IMR-90 (cell line): ENCODE data around the gene MYO3B. TPM values are rescaled to one million over a fixed set of nuclear protein-coding genes. Genes with fewer than 3 reads are reported as not detected.

Source experiments
- ATAC-seq: fragments of 200-7000 bp; cut with Tn5 transposase; 2 replicates; pipeline ENCODE4 v1.9.1; 2020; ENCODE audit warnings: low read depth, mild to moderate bottlenecking, moderate library complexity
- BruUV-seq: library from RNA; stranded (reverse); fragments of 400-500 nt; replicated peaks from 2 replicates; lab custom pipeline; 2021; lab: Mats Ljungman, UMichigan
- CTCF ChIA-PET: fragments of 300-600 bp; formaldehyde crosslinking; extraction: SDS; loops from one replicate; lab custom pipeline; 2021; ENCODE audit warnings: antibody characterized with exemption; lab: Yijun Ruan, JAX
- POLR2A ChIA-PET: fragments of 300-600 bp; sonication (Branson Sonifier 250); formaldehyde crosslinking; loops from one replicate; lab custom pipeline; 2022; ENCODE audit warnings: antibody characterized with exemption; ENCODE audit not compliant: unreplicated experiment; lab: Charles Lee
- DNase-seq: peaks from one replicate; pipeline ENCODE4 v3.0.0; 2013
- H2AFZ ChIP-seq: replicated peaks from 2 replicates; pipeline ENCODE3; 2013; ENCODE audit warnings: low read length, mild to moderate bottlenecking; ENCODE audit not compliant: poor library complexity
- H2AK5ac ChIP-seq: 2 replicates; pipeline ENCODE4 v1.6.1; 2013; ENCODE audit warnings: low read depth, low read length, inconsistent platforms
- H2AK9ac ChIP-seq: replicated peaks from 2 replicates; pipeline ENCODE3; 2013; ENCODE audit warnings: mild to moderate bottlenecking, low read depth, low read length, moderate library complexity; ENCODE audit not compliant: poor library complexity
- H2BK120ac ChIP-seq: 2 replicates; pipeline ENCODE4 v1.6.1; 2013; ENCODE audit warnings: low read depth, low read length, inconsistent platforms
- H2BK15ac ChIP-seq: 3 replicates; pipeline ENCODE4 v1.6.1; 2013; ENCODE audit warnings: low read depth, low read length, inconsistent platforms
- H2BK20ac ChIP-seq: 2 replicates; pipeline ENCODE4 v1.6.1; 2013; ENCODE audit warnings: low read depth, mild to moderate bottlenecking, inconsistent platforms, low read length, moderate library complexity
- H2BK5ac ChIP-seq: 2 replicates; pipeline ENCODE4 v1.6.1; 2013; ENCODE audit warnings: mild to moderate bottlenecking, low read depth, low read length, inconsistent platforms; ENCODE audit not compliant: poor library complexity, severe bottlenecking
- H3K14ac ChIP-seq: replicated peaks from 2 replicates; pipeline ENCODE4 v1.6.1; 2013; ENCODE audit warnings: low read depth, low read length, inconsistent platforms
- H3K18ac ChIP-seq: 2 replicates; pipeline ENCODE4 v1.6.1; 2013; ENCODE audit warnings: low read depth, low read length, control low read depth
- H3K23ac ChIP-seq: 2 replicates; pipeline ENCODE4 v1.6.1; 2013; ENCODE audit warnings: low read depth, low read length, inconsistent platforms
- H3K27ac ChIP-seq: 2 replicates; pipeline ENCODE4 v1.5.1; 2013; ENCODE audit warnings: mild to moderate bottlenecking, control low read depth, low read length; ENCODE audit not compliant: insufficient read depth
- H3K27me3 ChIP-seq: 2 replicates; pipeline ENCODE4 v1.6.1; 2013; ENCODE audit warnings: low read length; ENCODE audit not compliant: control insufficient read depth, insufficient read depth
- H3K36me3 ChIP-seq: 2 replicates; pipeline ENCODE4 v1.6.1; 2013; ENCODE audit warnings: low read length, mixed read lengths; ENCODE audit not compliant: control insufficient read depth, insufficient read depth
- H3K4ac ChIP-seq: 2 replicates; pipeline ENCODE4 v1.6.1; 2013; ENCODE audit warnings: low read depth, low read length, inconsistent platforms
- H3K4me1 ChIP-seq: 2 replicates; pipeline ENCODE4 v1.6.1; 2013; ENCODE audit warnings: low read length, mixed read lengths; ENCODE audit not compliant: control insufficient read depth, insufficient read depth
- H3K4me2 ChIP-seq: 2 replicates; pipeline ENCODE4 v1.6.1; 2013; ENCODE audit warnings: low read depth, mild to moderate bottlenecking, control low read depth, low read length, moderate library complexity
- H3K4me3 ChIP-seq: 2 replicates; pipeline ENCODE4 v1.5.1; 2013; ENCODE audit warnings: low read depth, mild to moderate bottlenecking, control low read depth, low read length, moderate library complexity; ENCODE audit not compliant: insufficient read depth
- H3K56ac ChIP-seq: 2 replicates; pipeline ENCODE4 v1.6.1; 2013; ENCODE audit warnings: low read length, inconsistent platforms; ENCODE audit not compliant: insufficient read depth; ENCODE audit errors: extremely low read depth
- H3K79me1 ChIP-seq, 2 experiments: 2 replicates each; pipeline ENCODE4 v1.6.1; 2013; ENCODE audit warnings: low read length in 2 of 2, inconsistent platforms in 1 of 2, low read depth in 1 of 2
- H3K9ac ChIP-seq: 2 replicates; pipeline ENCODE4 v1.6.1; 2013; ENCODE audit warnings: low read depth, low read length, control low read depth
- H3K9me1 ChIP-seq: 2 replicates; pipeline ENCODE4 v1.6.1; 2013; ENCODE audit warnings: low read length, inconsistent platforms; ENCODE audit not compliant: insufficient read depth
- H3K9me3 ChIP-seq: 2 replicates; pipeline ENCODE4 v1.6.1; 2013; ENCODE audit warnings: low read length; ENCODE audit not compliant: control insufficient read depth, insufficient read depth
- H4K20me1 ChIP-seq: 2 replicates; pipeline ENCODE4 v1.6.1; 2013; ENCODE audit warnings: low read length, inconsistent platforms; ENCODE audit not compliant: insufficient read depth
- H4K5ac ChIP-seq: 2 replicates; pipeline ENCODE4 v1.6.1; 2013; ENCODE audit warnings: mild to moderate bottlenecking, low read depth, low read length, control low read depth
- H4K8ac ChIP-seq, 2 experiments: 2 replicates each; pipeline ENCODE4 v1.6.1; 2013; ENCODE audit warnings: low read depth in 2 of 2, low read length in 2 of 2, control low read depth in 1 of 2, inconsistent platforms in 1 of 2
- H4K91ac ChIP-seq: 2 replicates; pipeline ENCODE4 v1.6.1; 2013; ENCODE audit warnings: low read depth, low read length, inconsistent platforms; ENCODE audit not compliant: insufficient read depth
- BHLHE40 ChIP-seq: fragments of 150-350 bp; IDR thresholded peaks from 2 replicates; pipeline ENCODE4 v1.6.1; 2016; ENCODE audit warnings: mild to moderate bottlenecking, low read depth, low read length
- CEBPB ChIP-seq: IDR thresholded peaks from 2 replicates; pipeline ENCODE4 v1.6.1; 2012; ENCODE audit warnings: low read depth, low read length, improper control_type of control experiment
- CHD1 ChIP-seq: IDR thresholded peaks from 2 replicates; pipeline ENCODE4 v1.6.1; 2012; ENCODE audit warnings: low read depth, low read length, improper control_type of control experiment
- FOS ChIP-seq: fragments of 150-350 bp; IDR thresholded peaks from 2 replicates; pipeline ENCODE4 v1.6.1; 2016; ENCODE audit warnings: low read depth, low read length
- MAFK ChIP-seq: IDR thresholded peaks from 2 replicates; pipeline ENCODE4 v1.6.1; 2012; ENCODE audit warnings: low read depth, low read length, improper control_type of control experiment
- MAZ ChIP-seq: IDR thresholded peaks from 2 replicates; pipeline ENCODE4 v1.6.1; 2012; ENCODE audit warnings: low read depth, mild to moderate bottlenecking, low read length, improper control_type of control experiment, moderate library complexity, borderline replicate concordance
- MXI1 ChIP-seq: IDR thresholded peaks from 2 replicates; pipeline ENCODE4 v1.6.1; 2012; ENCODE audit warnings: low read depth, mild to moderate bottlenecking, low read length, moderate library complexity, borderline replicate concordance
- NFE2L2 ChIP-seq: fragments of 150-350 bp; IDR thresholded peaks from 2 replicates; pipeline ENCODE4 v1.6.1; 2016; ENCODE audit warnings: low read depth, mild to moderate bottlenecking, low read length
- POLR2A ChIP-seq: IDR thresholded peaks from 2 replicates; pipeline ENCODE4 v1.6.1; 2012; ENCODE audit warnings: mild to moderate bottlenecking, low read depth, low read length
- RAD21 ChIP-seq: IDR thresholded peaks from 2 replicates; pipeline ENCODE4 v1.6.1; 2012; ENCODE audit warnings: low read length, improper control_type of control experiment
- RCOR1 ChIP-seq: IDR thresholded peaks from 2 replicates; pipeline ENCODE4 v1.6.1; 2012; ENCODE audit warnings: mild to moderate bottlenecking, low read length, improper control_type of control experiment; ENCODE audit not compliant: insufficient replicate concordance
- RFX5 ChIP-seq: IDR thresholded peaks from 2 replicates; pipeline ENCODE4 v1.8.0; 2012; ENCODE audit warnings: low read depth, mild to moderate bottlenecking, low read length, moderate library complexity
- SMC3 ChIP-seq: fragments of 150-350 bp; IDR thresholded peaks from 2 replicates; pipeline ENCODE4 v1.6.1; 2016; ENCODE audit warnings: low read depth, mild to moderate bottlenecking, antibody characterized with exemption, low read length, moderate library complexity
- WGBS, 2 experiments: methylation state at CpG; one replicate each; pipeline versions ENCODE4 v1.1.5 to v1.1.7; 2013; ENCODE audit warnings: missing lambda C conversion rate in 2 of 2; ENCODE audit not compliant: insufficient read length in 1 of 2; ENCODE audit errors: extremely low coverage in 2 of 2; 5-methylcytosine and 5-hydroxymethylcytosine counted together
- dilution Hi-C: fragments of 300-500 bp; cut with HindIII; formaldehyde crosslinking; loops from one replicate; pipeline ENCODE4 v1.14.3; 2018; ENCODE audit warnings: low sequenced_read_pairs; ENCODE audit not compliant: unreplicated experiment
- in situ Hi-C: fragments of 300-500 bp; cut with MboI; formaldehyde crosslinking; loops from 3 replicates; pipeline ENCODE4 v1.14.3; 2019; ENCODE audit warnings: low sequenced_read_pairs, inconsistent platforms, mixed read lengths
- intact Hi-C: fragments of 100-400 bp; cut with micrococcal nuclease; formaldehyde crosslinking; loops from 2 replicates; pipeline ENCODE4 v1.10.0; 2022
- polyA plus RNA-seq, 3 experiments: library from polyadenylated mRNA; depleted of rRNA; stranded (reverse); fragments of >200 nt; gene quantifications; 2 replicates each; pipeline ENCODE4 v1.2.3, GENCODE V29; 2012; ENCODE audit warnings: low replicate concordance in 1 of 3
- total RNA-seq: library from RNA; depleted of rRNA; stranded (reverse); fragments of >200 nt; gene quantifications from 2 replicates; pipeline ENCODE4 v1.2.3, GENCODE V29; 2012
- TF ChIP-seq, protein P1 (sequence below): fragments of 150-350 bp; IDR thresholded peaks from 2 replicates; pipeline ENCODE4 v1.6.1; 2017; ENCODE audit warnings: mild to moderate bottlenecking, antibody characterized with exemption, low read length, low read depth
- TF ChIP-seq, protein P2 (sequence below): fragments of 150-350 bp; IDR thresholded peaks from 2 replicates; pipeline ENCODE4 v1.6.1; 2016; ENCODE audit warnings: low read depth, mild to moderate bottlenecking, low read length, moderate library complexity, borderline replicate concordance
- TF ChIP-seq, protein P3 (sequence below): conservative IDR thresholded peaks from 2 replicates; pipeline ENCODE4 v1.5.1; 2012; ENCODE audit warnings: mild to moderate bottlenecking, low read depth, low read length, improper control_type of control experiment

Gene MYO3B
- total and polyA plus RNA-seq, 2 of the 4 experiments (the other 2 are of a cell fraction): 0.02 TPM; not detected in 1

GRCh38 chr2:170462433-170463205 lies 284.7 kb downstream of the MYO3B start:
- H2AK9ac ChIP-seq: no peak overlapping the region
- ATAC-seq: no peak
- TF ChIP-seq FOS (no peak), BHLHE40 (no peak), MAZ (no peak), MXI1 (no peak), NFE2L2 (no peak), RAD21 (no peak), RCOR1 (no peak), MAFK (no peak), CEBPB (no peak), CHD1 (no peak), RFX5 (no peak), SMC3 (no peak), POLR2A (no peak)
- TF ChIP-seq, protein P1, sequence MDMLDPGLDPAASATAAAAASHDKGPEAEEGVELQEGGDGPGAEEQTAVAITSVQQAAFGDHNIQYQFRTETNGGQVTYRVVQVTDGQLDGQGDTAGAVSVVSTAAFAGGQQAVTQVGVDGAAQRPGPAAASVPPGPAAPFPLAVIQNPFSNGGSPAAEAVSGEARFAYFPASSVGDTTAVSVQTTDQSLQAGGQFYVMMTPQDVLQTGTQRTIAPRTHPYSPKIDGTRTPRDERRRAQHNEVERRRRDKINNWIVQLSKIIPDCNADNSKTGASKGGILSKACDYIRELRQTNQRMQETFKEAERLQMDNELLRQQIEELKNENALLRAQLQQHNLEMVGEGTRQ: no peak
- TF ChIP-seq, protein P2, sequence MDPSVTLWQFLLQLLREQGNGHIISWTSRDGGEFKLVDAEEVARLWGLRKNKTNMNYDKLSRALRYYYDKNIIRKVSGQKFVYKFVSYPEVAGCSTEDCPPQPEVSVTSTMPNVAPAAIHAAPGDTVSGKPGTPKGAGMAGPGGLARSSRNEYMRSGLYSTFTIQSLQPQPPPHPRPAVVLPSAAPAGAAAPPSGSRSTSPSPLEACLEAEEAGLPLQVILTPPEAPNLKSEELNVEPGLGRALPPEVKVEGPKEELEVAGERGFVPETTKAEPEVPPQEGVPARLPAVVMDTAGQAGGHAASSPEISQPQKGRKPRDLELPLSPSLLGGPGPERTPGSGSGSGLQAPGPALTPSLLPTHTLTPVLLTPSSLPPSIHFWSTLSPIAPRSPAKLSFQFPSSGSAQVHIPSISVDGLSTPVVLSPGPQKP: no peak
- TF ChIP-seq, protein P3, sequence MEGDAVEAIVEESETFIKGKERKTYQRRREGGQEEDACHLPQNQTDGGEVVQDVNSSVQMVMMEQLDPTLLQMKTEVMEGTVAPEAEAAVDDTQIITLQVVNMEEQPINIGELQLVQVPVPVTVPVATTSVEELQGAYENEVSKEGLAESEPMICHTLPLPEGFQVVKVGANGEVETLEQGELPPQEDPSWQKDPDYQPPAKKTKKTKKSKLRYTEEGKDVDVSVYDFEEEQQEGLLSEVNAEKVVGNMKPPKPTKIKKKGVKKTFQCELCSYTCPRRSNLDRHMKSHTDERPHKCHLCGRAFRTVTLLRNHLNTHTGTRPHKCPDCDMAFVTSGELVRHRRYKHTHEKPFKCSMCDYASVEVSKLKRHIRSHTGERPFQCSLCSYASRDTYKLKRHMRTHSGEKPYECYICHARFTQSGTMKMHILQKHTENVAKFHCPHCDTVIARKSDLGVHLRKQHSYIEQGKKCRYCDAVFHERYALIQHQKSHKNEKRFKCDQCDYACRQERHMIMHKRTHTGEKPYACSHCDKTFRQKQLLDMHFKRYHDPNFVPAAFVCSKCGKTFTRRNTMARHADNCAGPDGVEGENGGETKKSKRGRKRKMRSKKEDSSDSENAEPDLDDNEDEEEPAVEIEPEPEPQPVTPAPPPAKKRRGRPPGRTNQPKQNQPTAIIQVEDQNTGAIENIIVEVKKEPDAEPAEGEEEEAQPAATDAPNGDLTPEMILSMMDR: no peak
- no peak overlapping the region for H3K4me3 ChIP-seq
- H4K5ac ChIP-seq: no peak overlapping the region
- dilution Hi-C loops: no loop called here
- no peaks in the 10 kb centered on the region for H3K79me1 ChIP-seq
- WGBS, 2 experiments: no CpG with 5 or more reads among the region's 8 CpGs
- no peaks in the 10 kb centered on the region for H3K9me1 ChIP-seq
- H4K20me1 ChIP-seq: no peaks in the 10 kb centered on the region
- H3K23ac ChIP-seq: no peak overlapping the region
- H3K4me2 ChIP-seq: no peak overlapping the region
- DNase-seq: no peak
- H2AK5ac ChIP-seq: no peak overlapping the region
- no peak overlapping the region for H2BK5ac ChIP-seq
- H3K18ac ChIP-seq: no peak overlapping the region
- H4K91ac ChIP-seq: no peak overlapping the region
- intact Hi-C loops: no loop called here
- no peak overlapping the region for H2BK15ac ChIP-seq
- H3K4me1 ChIP-seq: no peaks in the 10 kb centered on the region
- no peak overlapping the region for H2AFZ ChIP-seq
- H3K14ac ChIP-seq: no peak overlapping the region
- BruUV-seq: no TSS peak
- H2BK20ac ChIP-seq: no peak overlapping the region
- no peak overlapping the region for H2BK120ac ChIP-seq
- H3K9me3 ChIP-seq: 0 out of 2 replicates have a peak, but pooled peaks cover 1% of the 10 kb centered on the region
- in situ Hi-C loops: no loop called here
- no peak overlapping the region for H3K4ac ChIP-seq
- H4K8ac ChIP-seq: no peak overlapping the region
- H3K27ac ChIP-seq: no peak overlapping the region
- CTCF ChIA-PET: no interaction called here
- no peak overlapping the region for H3K9ac ChIP-seq
- no peaks in the 10 kb centered on the region for H3K36me3 ChIP-seq
- H3K27me3 ChIP-seq: no peaks in the 10 kb centered on the region
- POLR2A ChIA-PET: no interaction called here
- H3K56ac ChIP-seq: no peak overlapping the region
